OCI-LY1 (cell line): ENCODE measurements around the gene FAM156A.
"Not testable (repeated sequence)": the region's sequence is repeated elsewhere in the genome, so short reads cannot be mapped to it uniquely, and the experiment has no call there.

Source experiments
- H2AFZ ChIP-seq: fragments of 200-600 bp; sonication (generic), shearing (Covaris generic); 2 replicates; pipeline ENCODE4 v1.6.0; 2014; ENCODE audit warnings: antibody characterized with exemption, mild to moderate bottlenecking, low read length
- H3F3A ChIP-seq: fragments of 200-600 bp; sonication (generic), shearing (Covaris generic); 2 replicates; pipeline ENCODE4 v1.6.0; 2014; ENCODE audit warnings: mild to moderate bottlenecking, antibody characterized with exemption, low read length, moderate library complexity; ENCODE audit not compliant: insufficient read depth
- H3K27ac ChIP-seq: fragments of 200-600 bp; sonication (generic); 2 replicates; pipeline ENCODE4 v1.5.1; 2014; ENCODE audit warnings: low read length, mixed run types, mild to moderate bottlenecking, low read depth; ENCODE audit not compliant: poor library complexity, severe bottlenecking
- H3K27me3 ChIP-seq: fragments of 200-600 bp; sonication (generic); 2 replicates; pipeline ENCODE4 v1.6.0; 2014; ENCODE audit warnings: antibody characterized with exemption, mild to moderate bottlenecking, low read length, moderate library complexity; ENCODE audit not compliant: insufficient read depth
- H3K36me3 ChIP-seq: fragments of 200-600 bp; sonication (generic); 2 replicates; pipeline ENCODE4 v1.6.1; 2014; ENCODE audit warnings: mild to moderate bottlenecking, antibody characterized with exemption, low read length, moderate library complexity, mixed read lengths; ENCODE audit not compliant: insufficient read depth
- H3K4me1 ChIP-seq: fragments of 200-600 bp; sonication (generic); 2 replicates; pipeline ENCODE4 v1.5.1; 2014; ENCODE audit warnings: mild to moderate bottlenecking, low read length, moderate library complexity; ENCODE audit not compliant: insufficient read depth, severe bottlenecking
- H3K4me2 ChIP-seq: fragments of 200-600 bp; sonication (generic), shearing (Covaris generic); 2 replicates; pipeline ENCODE4 v1.6.1; 2014; ENCODE audit warnings: low read length
- H3K4me3 ChIP-seq: fragments of 200-600 bp; sonication (generic); 2 replicates; pipeline ENCODE4 v1.5.1; 2014; ENCODE audit warnings: low read length, low read depth, mild to moderate bottlenecking, mixed read lengths; ENCODE audit not compliant: poor library complexity, severe bottlenecking
- H3K79me2 ChIP-seq: fragments of 200-600 bp; shearing (Covaris generic); 2 replicates; pipeline ENCODE4 v1.6.1; 2016; ENCODE audit warnings: mixed run types, low read length, mixed read lengths; ENCODE audit not compliant: insufficient read depth
- H3K9ac ChIP-seq: fragments of 200-600 bp; sonication (generic), shearing (Covaris generic); 2 replicates; pipeline ENCODE4 v1.6.1; 2014; ENCODE audit warnings: mild to moderate bottlenecking, low read length, mixed read lengths
- H3K9me2 ChIP-seq: fragments of 200-600 bp; sonication (generic), shearing (Covaris generic); 2 replicates; pipeline ENCODE4 v1.6.1; 2014; ENCODE audit warnings: low read depth, mild to moderate bottlenecking, low read length, mixed read lengths
- H3K9me3 ChIP-seq: fragments of 200-600 bp; shearing (Covaris generic); 2 replicates; pipeline ENCODE4 v1.6.1; 2014; ENCODE audit warnings: low read length, mixed read lengths
- H4K20me1 ChIP-seq: fragments of 200-600 bp; sonication (generic), shearing (Covaris generic); 2 replicates; pipeline ENCODE4 v1.6.0; 2016; ENCODE audit warnings: mild to moderate bottlenecking, low read length; ENCODE audit not compliant: insufficient read depth

FAM156A gene

DNA sequence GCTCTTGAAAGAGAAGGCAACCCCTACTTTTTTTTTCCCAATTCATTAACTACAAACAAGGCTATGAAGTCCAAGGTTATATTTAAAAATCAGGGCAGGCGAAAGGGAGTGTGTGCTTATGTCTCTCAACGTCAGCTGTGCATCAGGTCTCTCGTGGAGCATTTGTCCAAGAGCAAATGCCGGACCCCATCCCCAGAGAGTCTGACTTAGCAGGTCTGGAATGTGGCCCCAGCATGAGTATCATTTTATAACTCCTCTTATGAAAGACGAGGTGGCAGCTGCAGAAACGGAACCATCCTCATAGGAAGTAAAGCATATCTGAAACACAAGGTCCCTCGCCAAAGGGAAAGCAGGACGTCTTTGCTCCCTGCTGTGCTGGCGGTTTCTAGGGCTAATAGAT lies 44.6 kb downstream of the FAM156A start:
- not testable (repeated sequence) for H3K36me3 ChIP-seq, H3K4me1 ChIP-seq, H3K27me3 ChIP-seq, H3K9me2 ChIP-seq, H3F3A ChIP-seq, H3K79me2 ChIP-seq, H3K9ac ChIP-seq, H3K27ac ChIP-seq, H3K4me3 ChIP-seq, H4K20me1 ChIP-seq, H3K4me2 ChIP-seq, H2AFZ ChIP-seq, H3K9me3 ChIP-seq

GRCh38 chrX:52909313-52909969 lies 48.9 kb downstream of the FAM156A start:
- not testable (repeated sequence) for H3K4me1 ChIP-seq, H3K4me3 ChIP-seq, H3F3A ChIP-seq, H3K4me2 ChIP-seq, H3K27me3 ChIP-seq, H3K9me2 ChIP-seq, H3K36me3 ChIP-seq, H3K79me2 ChIP-seq, H4K20me1 ChIP-seq, H3K27ac ChIP-seq, H2AFZ ChIP-seq, H3K9ac ChIP-seq, H3K9me3 ChIP-seq

GRCh38 chrX:52907900-52908299 lies 50.4 kb downstream of the FAM156A start:
- not testable (repeated sequence) for H3K4me3 ChIP-seq, H3K36me3 ChIP-seq, H3K27ac ChIP-seq, H3K4me1 ChIP-seq, H3K79me2 ChIP-seq, H3K9me2 ChIP-seq, H3F3A ChIP-seq, H3K27me3 ChIP-seq, H3K4me2 ChIP-seq, H3K9me3 ChIP-seq, H2AFZ ChIP-seq, H3K9ac ChIP-seq, H4K20me1 ChIP-seq

DNA sequence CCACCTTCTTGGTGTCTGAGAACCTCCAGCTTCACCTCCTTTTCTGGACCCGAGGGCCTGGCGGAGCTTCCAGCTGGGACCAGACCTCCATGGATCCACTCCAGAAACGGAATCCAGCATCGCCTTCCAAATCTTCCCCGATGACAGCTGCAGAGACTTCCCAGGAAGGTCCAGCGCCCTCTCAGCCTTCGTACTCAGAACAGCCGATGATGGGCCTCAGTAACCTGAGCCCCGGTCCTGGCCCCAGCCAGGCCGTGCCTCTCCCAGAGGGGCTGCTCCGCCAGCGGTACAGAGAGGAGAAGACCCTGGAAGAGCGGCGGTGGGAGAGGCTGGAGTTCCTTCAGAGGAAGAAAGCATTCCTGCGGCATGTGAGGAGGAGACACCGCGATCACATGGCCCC lies 51.2 kb downstream of the FAM156A start:
- not testable (repeated sequence) for H3K4me2 ChIP-seq, H4K20me1 ChIP-seq, H2AFZ ChIP-seq, H3K27me3 ChIP-seq, H3K9me3 ChIP-seq, H3K79me2 ChIP-seq, H3K27ac ChIP-seq, H3K4me1 ChIP-seq, H3K36me3 ChIP-seq, H3F3A ChIP-seq, H3K4me3 ChIP-seq, H3K9ac ChIP-seq, H3K9me2 ChIP-seq

DNA sequence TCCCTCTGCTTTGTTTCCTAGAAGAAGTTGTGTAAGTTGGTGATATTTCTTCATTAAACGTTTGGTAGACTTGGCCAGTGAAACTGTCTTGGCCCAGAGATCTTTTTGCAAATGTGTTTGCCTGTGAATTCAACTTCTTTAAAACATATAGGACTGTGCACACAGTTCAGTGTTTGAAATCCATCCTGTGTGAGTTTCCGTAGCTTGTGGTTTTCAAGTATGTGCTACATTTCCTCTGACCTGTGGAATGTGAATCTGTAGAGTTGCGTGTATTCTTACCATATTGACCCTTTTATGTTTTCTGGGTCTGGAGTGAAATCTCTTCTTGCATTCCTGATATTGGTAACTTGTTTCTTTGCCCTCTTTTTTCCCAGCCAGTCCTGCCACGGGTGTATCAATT lies 52.2 kb downstream of the FAM156A start:
- not testable (repeated sequence) for H3F3A ChIP-seq, H3K4me2 ChIP-seq, H3K9me2 ChIP-seq, H3K9me3 ChIP-seq, H3K36me3 ChIP-seq, H3K4me1 ChIP-seq, H3K27me3 ChIP-seq, H3K9ac ChIP-seq, H4K20me1 ChIP-seq, H3K4me3 ChIP-seq, H2AFZ ChIP-seq, H3K27ac ChIP-seq, H3K79me2 ChIP-seq

DNA sequence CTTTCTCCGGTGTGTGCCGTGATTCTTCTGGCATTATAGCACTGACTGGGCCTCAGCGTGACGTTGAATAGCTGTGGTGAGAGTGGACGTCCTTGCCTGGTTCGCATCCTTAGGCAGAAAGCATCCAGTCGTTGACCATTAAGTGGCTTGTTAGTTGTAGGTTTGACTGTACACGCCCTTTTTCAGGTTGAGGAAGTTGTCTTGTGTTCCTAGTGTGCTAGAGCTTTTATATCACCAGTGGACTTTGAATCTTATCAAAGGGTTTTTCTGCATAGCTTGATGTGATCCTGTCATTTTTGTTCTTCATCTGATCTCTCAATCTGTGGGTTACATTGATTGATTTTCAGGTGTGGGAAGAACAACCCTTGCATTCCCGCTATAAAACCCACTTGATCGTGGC lies 52.8 kb downstream of the FAM156A start:
- H4K20me1 ChIP-seq, H3K4me1 ChIP-seq, H3K27me3 ChIP-seq, H3K79me2 ChIP-seq, H3K4me3 ChIP-seq, H3K36me3 ChIP-seq, H3K9me3 ChIP-seq, H2AFZ ChIP-seq, H3K4me2 ChIP-seq, H3F3A ChIP-seq, H3K9ac ChIP-seq, H3K9me2 ChIP-seq, H3K27ac ChIP-seq: not testable (repeated sequence)
